Skin of body (tissue), 2 donors: ENCODE results near the gene CANX. TPM values are rescaled to one million over a fixed set of nuclear protein-coding genes. Genes with fewer than 3 reads are reported as not detected.

ENCODE experiments used
- DNase-seq: peaks from one replicate; lab custom pipeline; 2025; lab: John Stamatoyannopoulos, UW
- total RNA-seq: library from RNA; depleted of rRNA; stranded (reverse); fragments of >200 nt; gene quantifications from one replicate; pipeline ENCODE4 v1.2.3, GENCODE V29; 2014

Gene CANX
- total RNA-seq, 1 donor from 2014 or later, result 263 TPM

DNA sequence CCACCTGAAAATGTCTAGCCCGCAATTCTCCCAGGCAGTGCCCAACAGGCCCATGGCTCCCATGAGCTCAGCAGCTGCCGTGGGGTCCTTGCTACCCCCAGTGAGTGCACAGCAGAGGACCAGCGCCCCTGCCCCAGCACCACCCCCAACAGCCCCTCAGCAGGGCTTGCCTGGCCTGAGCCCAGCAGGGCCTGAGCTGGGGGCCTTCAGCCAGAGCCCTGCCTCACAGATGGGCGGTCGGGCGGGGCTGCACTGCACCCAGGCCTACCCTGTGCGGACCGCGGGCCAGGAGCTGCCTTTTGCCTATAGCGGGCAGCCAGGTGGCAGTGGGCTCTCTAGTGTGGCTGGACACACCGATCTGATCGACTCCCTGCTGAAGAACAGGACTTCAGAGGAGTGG is 75.7 kb downstream of the CANX start:
- DNase-seq, result no peak

DNA sequence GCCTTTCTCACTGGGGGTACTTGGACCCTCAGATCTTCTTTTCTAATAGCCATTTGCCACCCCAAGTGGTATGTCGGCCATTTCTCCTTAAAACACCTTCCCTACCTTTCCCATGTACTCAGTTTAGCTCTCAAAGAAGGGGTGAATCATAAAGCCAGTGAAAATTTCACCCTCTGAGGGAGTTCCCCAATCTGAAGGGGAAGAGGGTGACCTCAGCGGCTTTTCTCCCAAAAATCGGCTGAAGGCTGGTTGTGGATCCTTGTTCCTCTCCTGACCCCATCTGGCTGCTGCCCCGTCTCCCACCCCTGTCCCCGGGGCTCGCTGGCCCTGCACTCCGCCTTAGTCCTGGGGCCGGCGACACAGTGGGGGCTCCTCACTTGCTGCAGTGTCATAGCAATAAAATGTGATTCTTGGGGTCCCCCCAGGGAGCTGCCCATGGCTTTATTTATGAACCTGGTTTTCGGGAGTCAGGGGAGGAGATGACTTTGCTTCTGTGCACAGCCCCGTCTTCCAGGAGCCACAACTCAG is 77.7 kb downstream of the CANX start:
- DNase-seq, result no peak

DNA sequence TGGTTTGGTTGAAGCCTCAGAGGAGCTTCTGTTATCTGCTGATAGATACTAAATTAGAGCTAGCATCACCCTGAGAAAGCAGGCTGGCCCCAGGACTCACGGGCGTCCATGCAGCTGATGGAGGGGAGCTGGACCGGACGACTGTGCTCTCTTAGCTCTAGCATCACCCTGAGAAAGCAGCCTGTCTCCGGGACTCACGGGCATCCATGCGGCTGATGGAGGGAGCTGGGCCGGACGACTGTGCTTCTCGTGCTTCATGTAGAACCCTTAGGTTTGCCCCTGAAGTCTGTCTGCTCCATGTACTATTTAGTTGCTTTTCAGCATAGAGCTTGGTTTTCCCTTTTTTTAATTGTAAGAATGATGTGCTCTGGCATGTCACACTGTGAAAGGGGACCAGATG is 78.7 kb downstream of the CANX start:
- DNase-seq, result no peak

DNA sequence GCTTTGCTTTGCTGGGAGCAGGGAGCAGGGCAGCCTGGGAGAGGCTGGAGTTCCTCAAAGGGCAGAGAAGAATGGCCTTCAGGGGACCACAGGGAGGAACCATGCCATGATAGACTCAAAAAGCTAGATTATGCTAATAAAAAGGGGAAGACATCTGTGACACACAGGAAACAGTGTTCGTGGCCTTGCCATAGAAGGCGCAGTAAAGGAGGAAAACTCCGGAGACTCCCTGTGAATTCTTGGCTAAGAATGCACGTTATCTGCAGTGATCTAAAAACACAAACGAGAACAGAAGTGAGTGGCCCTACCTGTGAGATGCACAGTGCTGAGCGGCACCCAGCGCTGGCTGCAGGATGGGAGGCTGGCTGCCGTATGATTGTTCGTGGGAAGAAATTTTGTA is 79.1 kb downstream of the CANX start:
- DNase-seq, result no peak

DNA sequence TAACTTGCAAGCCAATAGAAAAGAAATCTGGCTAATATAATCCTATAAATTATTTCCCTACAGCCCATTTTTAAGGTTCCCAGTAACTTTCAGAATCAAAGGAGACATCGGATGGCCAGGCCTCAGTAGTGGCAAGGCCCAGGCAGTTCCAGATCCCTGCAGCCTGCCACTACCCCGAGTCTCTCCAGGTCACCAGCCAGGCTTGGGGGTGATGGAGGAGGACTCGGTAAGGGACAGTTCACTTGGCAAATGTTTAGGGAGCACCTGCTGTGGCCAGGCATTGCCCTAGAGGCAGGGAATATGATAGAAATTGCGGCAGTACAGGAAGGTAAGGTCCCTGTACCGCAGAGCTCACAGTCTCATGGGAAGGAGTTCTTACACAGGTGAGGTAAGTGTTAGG is 79.8 kb downstream of the CANX start:
- no peak for DNase-seq

DNA sequence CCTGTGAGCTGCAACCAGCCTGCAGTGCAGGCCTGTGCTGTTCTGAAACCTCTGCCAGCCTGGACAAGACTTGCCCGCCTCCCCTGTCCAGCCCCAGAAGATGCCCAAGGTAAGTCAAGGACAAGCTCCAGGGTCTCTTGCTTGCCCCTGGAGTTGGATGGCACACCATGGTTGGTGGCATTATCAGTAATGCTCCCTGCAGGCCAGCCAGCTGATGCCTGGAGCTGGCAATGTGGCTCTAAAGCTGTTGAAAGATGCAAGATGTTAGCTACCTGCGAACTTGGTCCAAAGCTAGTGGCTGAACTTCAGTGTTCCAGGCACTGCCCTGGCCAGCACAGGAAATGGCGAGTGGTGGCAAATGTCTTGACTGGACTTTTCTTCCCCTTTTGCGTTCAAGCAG is 81.1 kb downstream of the CANX start:
- no peak for DNase-seq

DNA sequence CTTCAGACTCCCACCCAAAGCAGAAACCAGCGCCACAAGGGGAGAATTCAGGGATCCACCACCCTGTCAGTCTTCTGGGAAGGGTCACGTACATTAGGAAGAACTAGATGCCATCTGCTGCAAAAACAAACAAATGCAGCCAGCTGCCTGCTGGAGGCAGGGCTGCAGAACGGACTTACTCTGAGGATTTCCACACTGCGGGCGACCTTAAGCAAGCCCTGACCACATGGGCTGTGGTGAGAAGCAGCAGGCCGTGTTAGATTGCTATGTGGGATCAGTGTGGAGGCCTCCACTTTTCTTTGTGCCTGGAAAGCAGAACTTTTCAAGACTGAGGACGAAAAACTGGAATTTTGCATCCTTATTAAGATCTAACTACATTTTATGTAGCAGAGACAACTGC is 81.6 kb downstream of the CANX start:
- no peak for DNase-seq

Other genes with a start within 250 kb of the CANX start
- 47.9 TPM for gene RUFY1, start 148.4 kb upstream of the CANX start, total RNA-seq
- 851 TPM for gene HNRNPH1, start 75.3 kb upstream of the CANX start, total RNA-seq
- gene CBY3, start 17.9 kb upstream of the CANX start, total RNA-seq, result not detected
- gene MAML1, start 33.9 kb downstream of the CANX start, total RNA-seq, result 14.9 TPM
- 1.5 TPM for gene LTC4S, start 95.0 kb downstream of the CANX start, total RNA-seq
- 44.9 TPM for gene MGAT4B, start 107.9 kb downstream of the CANX start, total RNA-seq
- 90.7 TPM for gene SQSTM1, start 121.9 kb downstream of the CANX start, total RNA-seq
- gene MRNIP, start 159.8 kb downstream of the CANX start, total RNA-seq, result 25.7 TPM
- gene TBC1D9B, start 208.9 kb downstream of the CANX start, total RNA-seq, result 45.2 TPM